ENCODE measurements around the gene KRT72. TPM values are rescaled to one million over a fixed set of nuclear protein-coding genes. Genes with fewer than 3 reads are reported as not detected.

The KRT72 gene
- total and polyA plus RNA-seq, 4 donors: 1.6 TPM; not detected in 3

- Histone ChIP-seq H3K27me3 (ENCODE audit: control insufficient read depth in 1 of 2, insufficient read depth in 2 of 2, low read length in 1 of 2) (no peaks in the 10 kb centered on the region), H3K36me3 (ENCODE audit: control insufficient read depth in 1 of 2, insufficient read depth in 2 of 2, low read length in 1 of 2) (no peaks in the 10 kb centered on the region), H3K27ac (ENCODE audit: low read depth in 1 of 2, low read length in 2 of 2) (no peak overlapping the region), H3K4me3 (ENCODE audit: low read length in 2 of 2) (no peak overlapping the region), H3K9me3 (ENCODE audit: control insufficient read depth, low read length) (no peaks in the 10 kb centered on the region), H3K4me1 (ENCODE audit: control insufficient read depth in 1 of 2, insufficient read depth in 2 of 2, low read length in 2 of 2) (no peaks in the 10 kb centered on the region)
- intact Hi-C loops (cut with DNase I): loop anchor here (5.0 to 10.0 kb wide), 2 partner anchors 296 to 394 kb away; no protein-coding TSS in a partner anchor
- 88 to 93% methylated on average over 7 of the region's 7 CpGs for WGBS, 2 donors
- ATAC-seq (ENCODE audit: low FRiP score) (no peak), DNase-seq (no peak)
Measured at GRCh38 chr12:52581066-52581465, 20.2 kb downstream of the KRT72 start.

GRCh38 chr12:52580496-52580895 lies 20.8 kb downstream of the KRT72 start:
- 90 to 92% methylated on average over 1 of the region's 1 CpG for WGBS, 2 donors
- Histone ChIP-seq H3K36me3 (ENCODE audit: control insufficient read depth in 1 of 2, insufficient read depth in 2 of 2, low read length in 1 of 2) (no peaks in the 10 kb centered on the region), H3K27me3 (ENCODE audit: control insufficient read depth in 1 of 2, insufficient read depth in 2 of 2, low read length in 1 of 2) (no peaks in the 10 kb centered on the region), H3K27ac (ENCODE audit: low read depth in 1 of 2, low read length in 2 of 2) (no peak overlapping the region), H3K4me1 (ENCODE audit: control insufficient read depth in 1 of 2, insufficient read depth in 2 of 2, low read length in 2 of 2) (no peaks in the 10 kb centered on the region), H3K9me3 (ENCODE audit: control insufficient read depth, low read length) (no peaks in the 10 kb centered on the region), H3K4me3 (ENCODE audit: low read length in 2 of 2) (no peak overlapping the region)
- DNase-seq: no peak
- ATAC-seq (ENCODE audit: low FRiP score): no peak
- intact Hi-C loops (cut with DNase I): loop anchor here (5.0 to 10.0 kb wide), 2 partner anchors 297 to 394 kb away; no protein-coding TSS in a partner anchor

- intact Hi-C loops (cut with DNase I): loop anchor here (5.0 to 10.0 kb wide), 2 partner anchors 298 to 395 kb away; no protein-coding TSS in a partner anchor
- no peaks in the 10 kb centered on the region for H3K9me3 ChIP-seq (ENCODE audit: control insufficient read depth, low read length)
- no peaks in the 10 kb centered on the region for H3K36me3 ChIP-seq (ENCODE audit: control insufficient read depth in 1 of 2, insufficient read depth in 2 of 2, low read length in 1 of 2)
- H3K4me3 ChIP-seq (ENCODE audit: low read length in 2 of 2): no peak overlapping the region
- H3K27ac ChIP-seq (ENCODE audit: low read depth in 1 of 2, low read length in 2 of 2): no peak overlapping the region
- ATAC-seq (ENCODE audit: low FRiP score): no peak
- WGBS, 2 donors: 76 to 78% methylated on average over 10 of the region's 10 CpGs
- H3K4me1 ChIP-seq (ENCODE audit: control insufficient read depth in 1 of 2, insufficient read depth in 2 of 2, low read length in 2 of 2): no peaks in the 10 kb centered on the region
- no peak for DNase-seq
- H3K27me3 ChIP-seq (ENCODE audit: control insufficient read depth in 1 of 2, insufficient read depth in 2 of 2, low read length in 1 of 2): no peaks in the 10 kb centered on the region
Measured at GRCh38 chr12:52579468-52580465, 21.5 kb downstream of the KRT72 start.

GRCh38 chr12:52578469-52578868 lies 22.8 kb downstream of the KRT72 start:
- H3K4me3 ChIP-seq (ENCODE audit: low read length in 2 of 2): no peak overlapping the region
- no peak overlapping the region for H3K27ac ChIP-seq (ENCODE audit: low read depth in 1 of 2, low read length in 2 of 2)
- 88 to 90% methylated on average over 3 of the region's 3 CpGs for WGBS, 2 donors
- intact Hi-C loops (cut with DNase I): no loop called here
- H3K4me1 ChIP-seq (ENCODE audit: control insufficient read depth in 1 of 2, insufficient read depth in 2 of 2, low read length in 2 of 2): no peaks in the 10 kb centered on the region
- no peaks in the 10 kb centered on the region for H3K27me3 ChIP-seq (ENCODE audit: control insufficient read depth in 1 of 2, insufficient read depth in 2 of 2, low read length in 1 of 2)
- no peaks in the 10 kb centered on the region for H3K36me3 ChIP-seq (ENCODE audit: control insufficient read depth in 1 of 2, insufficient read depth in 2 of 2, low read length in 1 of 2)
- H3K9me3 ChIP-seq (ENCODE audit: control insufficient read depth, low read length): no peaks in the 10 kb centered on the region
- DNase-seq: no peak
- ATAC-seq (ENCODE audit: low FRiP score): no peak

GRCh38 chr12:52577316-52577715 lies 23.9 kb downstream of the KRT72 start:
- Histone ChIP-seq H3K36me3 (ENCODE audit: control insufficient read depth in 1 of 2, insufficient read depth in 2 of 2, low read length in 1 of 2) (no peaks in the 10 kb centered on the region), H3K27ac (ENCODE audit: low read depth in 1 of 2, low read length in 2 of 2) (no peak overlapping the region), H3K27me3 (ENCODE audit: control insufficient read depth in 1 of 2, insufficient read depth in 2 of 2, low read length in 1 of 2) (no peaks in the 10 kb centered on the region), H3K9me3 (ENCODE audit: control insufficient read depth, low read length) (no peaks in the 10 kb centered on the region), H3K4me3 (ENCODE audit: low read length in 2 of 2) (no peak overlapping the region), H3K4me1 (ENCODE audit: control insufficient read depth in 1 of 2, insufficient read depth in 2 of 2, low read length in 2 of 2) (no peaks in the 10 kb centered on the region)
- DNase-seq (no peak), ATAC-seq (ENCODE audit: low FRiP score) (no peak)
- intact Hi-C loops (cut with DNase I): no loop called here
- 90 to 96% methylated on average over 8 of the region's 8 CpGs for WGBS, 2 donors

GRCh38 chr12:52575948-52576347 lies 25.3 kb downstream of the KRT72 start:
- Histone ChIP-seq H3K4me1 (ENCODE audit: control insufficient read depth in 1 of 2, insufficient read depth in 2 of 2, low read length in 2 of 2) (no peaks in the 10 kb centered on the region), H3K4me3 (ENCODE audit: low read length in 2 of 2) (no peak overlapping the region), H3K27ac (ENCODE audit: low read depth in 1 of 2, low read length in 2 of 2) (no peak overlapping the region), H3K27me3 (ENCODE audit: control insufficient read depth in 1 of 2, insufficient read depth in 2 of 2, low read length in 1 of 2) (no peaks in the 10 kb centered on the region), H3K36me3 (ENCODE audit: control insufficient read depth in 1 of 2, insufficient read depth in 2 of 2, low read length in 1 of 2) (no peaks in the 10 kb centered on the region), H3K9me3 (ENCODE audit: control insufficient read depth, low read length) (no peaks in the 10 kb centered on the region)
- ATAC-seq (ENCODE audit: low FRiP score) (no peak), DNase-seq (no peak)
- intact Hi-C loops (cut with DNase I): no loop called here
- WGBS, 2 donors: 71 to 92% methylated on average over 3 of the region's 3 CpGs

GRCh38 chr12:52575256-52575655 lies 26.0 kb downstream of the KRT72 start:
- Histone ChIP-seq H3K4me3 (ENCODE audit: low read length in 2 of 2) (no peak overlapping the region), H3K4me1 (ENCODE audit: control insufficient read depth in 1 of 2, insufficient read depth in 2 of 2, low read length in 2 of 2) (no peaks in the 10 kb centered on the region), H3K36me3 (ENCODE audit: control insufficient read depth in 1 of 2, insufficient read depth in 2 of 2, low read length in 1 of 2) (no peaks in the 10 kb centered on the region), H3K27me3 (ENCODE audit: control insufficient read depth in 1 of 2, insufficient read depth in 2 of 2, low read length in 1 of 2) (no peaks in the 10 kb centered on the region), H3K27ac (ENCODE audit: low read depth in 1 of 2, low read length in 2 of 2) (no peak overlapping the region), H3K9me3 (ENCODE audit: control insufficient read depth, low read length) (no peaks in the 10 kb centered on the region)
- no peak for ATAC-seq (ENCODE audit: low FRiP score)
- intact Hi-C loops (cut with DNase I): no loop called here
- 92 to 94% methylated on average over 9 of the region's 9 CpGs for WGBS, 2 donors
- DNase-seq: no peak

GRCh38 chr12:52573743-52574142 lies 27.5 kb downstream of the KRT72 start, which contains the start of gene KRT74:
KRT74 (minus strand) TSS chr12:52573843; CDS start chr12:52573777, 66 bp downstream.
- WGBS, 2 donors: 81 to 92% methylated on average over 3 of the region's 3 CpGs
- Histone ChIP-seq H3K9me3 (ENCODE audit: control insufficient read depth, low read length) (no peaks in the 10 kb centered on the region), H3K4me3 (ENCODE audit: low read length in 2 of 2) (no peak within 1 kb of the TSS), H3K4me1 (ENCODE audit: control insufficient read depth in 1 of 2, insufficient read depth in 2 of 2, low read length in 2 of 2) (no peaks in the 10 kb centered on the region), H3K36me3 (ENCODE audit: control insufficient read depth in 1 of 2, insufficient read depth in 2 of 2, low read length in 1 of 2) (no peaks in the 10 kb centered on the region), H3K27ac (ENCODE audit: low read depth in 1 of 2, low read length in 2 of 2) (no peak within 1 kb of the TSS), H3K27me3 (ENCODE audit: control insufficient read depth in 1 of 2, insufficient read depth in 2 of 2, low read length in 1 of 2) (no peaks in the 10 kb centered on the region)
- no peak for ATAC-seq (ENCODE audit: low FRiP score)
- DNase-seq: no peak
- intact Hi-C loops (cut with DNase I): no loop called here

- no peaks in the 10 kb centered on the region for H3K9me3 ChIP-seq (ENCODE audit: control insufficient read depth, low read length)
- peak; percentile 17 for ATAC-seq (ENCODE audit: low FRiP score)
- no peaks in the 10 kb centered on the region for H3K4me1 ChIP-seq (ENCODE audit: control insufficient read depth in 1 of 2, insufficient read depth in 2 of 2, low read length in 2 of 2)
- H3K27me3 ChIP-seq (ENCODE audit: control insufficient read depth in 1 of 2, insufficient read depth in 2 of 2, low read length in 1 of 2): no peaks in the 10 kb centered on the region
- peak in 1 of 2 donors; percentile 13 for DNase-seq
- no peaks in the 10 kb centered on the region for H3K36me3 ChIP-seq (ENCODE audit: control insufficient read depth in 1 of 2, insufficient read depth in 2 of 2, low read length in 1 of 2)
- no peak overlapping the region for H3K4me3 ChIP-seq (ENCODE audit: low read length in 2 of 2)
- WGBS, 2 donors: 90 to 92% methylated on average over 15 of the region's 15 CpGs
- no peak overlapping the region for H3K27ac ChIP-seq (ENCODE audit: low read depth in 1 of 2, low read length in 2 of 2)
- intact Hi-C loops (cut with DNase I): no loop called here
Measured at GRCh38 chr12:52573306-52573705, 28.0 kb downstream of the KRT72 start.
